K562 (cell line): ENCODE data around the gene SEC61G. TPM values are rescaled to one million over a fixed set of nuclear protein-coding genes. Genes with fewer than 3 reads are reported as not detected.

Experiments
- ATAC-seq: fragments of 200-7000 bp; cut with Tn5 transposase; 3 replicates; pipeline ENCODE4 v1.9.1; 2020; ENCODE audit warnings: moderate library complexity
- BruUV-seq: library from RNA; stranded (reverse); fragments of 400-500 nt; replicated peaks from 2 replicates; lab custom pipeline; 2021; lab: Mats Ljungman, UMichigan
- CTCF ChIA-PET: fragments of 300-600 bp; formaldehyde crosslinking; extraction: SDS; loops from one replicate; lab custom pipeline; 2021; ENCODE audit warnings: low intra/inter-chr PET ratio; lab: Yijun Ruan, JAX
- POLR2A ChIA-PET: fragments of 300-600, 350-650 bp; sonication (Branson Sonifier 250); formaldehyde crosslinking; extraction: SDS; loops from one replicate; lab custom pipeline; 2021; ENCODE audit warnings: antibody characterized with exemption, inconsistent platforms; lab: Yijun Ruan, JAX
- DNase-seq, 4 experiments: peaks; one replicate each; pipeline versions ENCODE4 v3.0.0 to v3.0.0-alpha.2; 2011 to 2018; ENCODE audit warnings: low spot score in 3 of 4, mixed read lengths in 3 of 4; ENCODE audit errors: extremely low read depth in 1 of 4
- FAIRE-seq: peaks from 2 replicates; lab custom pipeline; 2011; peaks lifted over from hg19 to GRCh38; lab: Jason Lieb, UNC
- H2AFZ ChIP-seq: 2 replicates; pipeline ENCODE4 v1.6.0; 2011; ENCODE audit warnings: low read depth, low read length, control low read depth, inconsistent platforms
- H3K27ac ChIP-seq: fragments of 200-600 bp; 3 replicates; pipeline ENCODE4 v1.8.0; 2011; ENCODE audit warnings: low read depth, mild to moderate bottlenecking, control low read depth, inconsistent platforms, low read length, moderate library complexity, mixed read lengths; ENCODE audit errors: extremely low read depth
- H3K27me3 ChIP-seq, 2 experiments: fragments of 300-600 bp in 1 of 2; 2 replicates in 1 of 2; 3 replicates in 1 of 2; pipeline versions ENCODE4 v1.6.0 to v1.8.0; 2011; ENCODE audit warnings: inconsistent platforms in 2 of 2, low read length in 2 of 2, mild to moderate bottlenecking in 1 of 2, mixed read lengths in 1 of 2, moderate library complexity in 1 of 2; ENCODE audit not compliant: control insufficient read depth in 2 of 2, insufficient read depth in 2 of 2
- H3K36me3 ChIP-seq: fragments of 300-600 bp; 3 replicates; pipeline ENCODE4 v1.8.0; 2011; ENCODE audit warnings: mild to moderate bottlenecking, low read length, inconsistent platforms; ENCODE audit not compliant: control insufficient read depth, insufficient read depth
- H3K4me1 ChIP-seq, 2 experiments: fragments of 200-600 bp in 1 of 2; replicated peaks in 1 of 2; 2 replicates in 1 of 2; 3 replicates in 1 of 2; pipeline versions ENCODE4 v1.5.1 to v1.8.0; 2011; ENCODE audit warnings: inconsistent platforms in 2 of 2, low read length in 2 of 2, mild to moderate bottlenecking in 1 of 2, mixed read lengths in 1 of 2, moderate library complexity in 1 of 2; ENCODE audit not compliant: control insufficient read depth in 2 of 2, insufficient read depth in 2 of 2
- H3K4me2 ChIP-seq: 2 replicates; pipeline ENCODE4 v1.6.1; 2011; ENCODE audit warnings: low read length, control low read depth, inconsistent platforms, mixed read lengths; ENCODE audit not compliant: insufficient read depth
- H3K4me3 ChIP-seq: fragments of 200-600 bp; sonication (generic), shearing (Covaris generic); 2 replicates; pipeline ENCODE4 v1.5.1; 2016; ENCODE audit warnings: control low read depth, inconsistent platforms
- H3K79me2 ChIP-seq: fragments of 200-600 bp; 3 replicates; pipeline ENCODE4 v1.8.0; 2011; ENCODE audit warnings: low read length, inconsistent platforms; ENCODE audit not compliant: control insufficient read depth, insufficient read depth
- H3K9ac ChIP-seq, 2 experiments: 2 replicates each; pipeline versions ENCODE4 v1.6.0 to v1.6.1; 2011; ENCODE audit warnings: low read depth in 2 of 2, low read length in 2 of 2, control low read depth in 1 of 2, inconsistent platforms in 1 of 2, mild to moderate bottlenecking in 1 of 2, mixed read lengths in 1 of 2; ENCODE audit not compliant: insufficient read depth in 1 of 2
- H3K9me1 ChIP-seq: one replicate; pipeline ENCODE4 v1.6.0; 2011; ENCODE audit warnings: inconsistent platforms, mild to moderate bottlenecking, low read length, moderate library complexity; ENCODE audit not compliant: control insufficient read depth, insufficient read depth
- H3K9me3 ChIP-seq: replicated peaks from 2 replicates; pipeline ENCODE4 v1.5.1; 2011; ENCODE audit warnings: low read depth, low read length, inconsistent platforms; ENCODE audit not compliant: control insufficient read depth, insufficient read depth
- H4K20me1 ChIP-seq: replicated peaks from 2 replicates; pipeline ENCODE4 v1.6.1; 2011; ENCODE audit warnings: low read length, inconsistent platforms, mixed read lengths; ENCODE audit not compliant: control insufficient read depth, insufficient read depth
- ARNT ChIP-seq, 2 experiments: fragments of 450-650 bp; IDR thresholded peaks; 2 replicates each; pipeline ENCODE4 v1.6.1; 2016; ENCODE audit warnings: mild to moderate bottlenecking in 1 of 2
- BACH1 ChIP-seq: fragments of 200-800 bp; sonication (Bioruptor generic); IDR thresholded peaks from 2 replicates; pipeline ENCODE4 v1.6.1; 2016; ENCODE audit warnings: missing genetic modification characterization, missing compliant biosample characterization
- KLF16 ChIP-seq: IDR thresholded peaks from 2 replicates; pipeline ENCODE4 v1.6.1; 2016; ENCODE audit warnings: antibody characterized with exemption
- PCBP1 ChIP-seq: fragments of 200-400 bp; formaldehyde crosslinking; IDR thresholded peaks from 2 replicates; pipeline ENCODE4 v1.6.1; 2018; ENCODE audit warnings: mild to moderate bottlenecking, low read depth, low read length; ENCODE audit not compliant: poor library complexity, severe bottlenecking
- SNRNP70 ChIP-seq: fragments of 200-400 bp; formaldehyde crosslinking; optimal IDR thresholded peaks from 2 replicates; pipeline ENCODE3; 2017; ENCODE audit warnings: low read depth, low read length
- ZBTB17 ChIP-seq: fragments of 450-650 bp; formaldehyde crosslinking; IDR thresholded peaks from 2 replicates; pipeline ENCODE4 v1.4.0; 2020; ENCODE audit warnings: mild to moderate bottlenecking
- ZBTB8A ChIP-seq: fragments of 450-650 bp; IDR thresholded peaks from 2 replicates; pipeline ENCODE4 v1.6.1; 2018; ENCODE audit warnings: mild to moderate bottlenecking, moderate library complexity; ENCODE audit not compliant: partially characterized antibody
- ZNF143 ChIP-seq: sonication (generic); formaldehyde crosslinking; IDR thresholded peaks from 2 replicates; pipeline ENCODE4 v1.9.0; 2022; ENCODE audit warnings: mild to moderate bottlenecking, missing genetic modification reagents
- ZNF444 ChIP-seq: fragments of 250-450 bp; sonication (Bioruptor Pico); IDR thresholded peaks from 2 replicates; pipeline ENCODE4 v1.4.0; 2020; ENCODE audit warnings: mild to moderate bottlenecking, moderate library complexity
- ZNF696 ChIP-seq: fragments of 250-450 bp; sonication (Bioruptor Pico); conservative IDR thresholded peaks from 2 replicates; pipeline ENCODE4 v1.4.0; 2020; ENCODE audit warnings: mild to moderate bottlenecking, moderate library complexity
- WGBS: fragments of 100-300 bp; shearing (Covaris generic); methylation state at CpG from one replicate; pipeline ENCODE4 v1.1.6; 2016; ENCODE audit warnings: low coverage, mixed read lengths; ENCODE audit not compliant: insufficient coverage; ENCODE audit errors: missing lambda C conversion rate; 5-methylcytosine and 5-hydroxymethylcytosine counted together
- in situ Hi-C: fragments of 300-500 bp; cut with MboI; formaldehyde crosslinking; loops from 4 replicates; pipeline ENCODE4 v1.15.0; 2018; ENCODE audit warnings: inconsistent platforms, mixed read lengths
- intact Hi-C: fragments of 100-400 bp; cut with micrococcal nuclease; formaldehyde crosslinking; loops from 2 replicates; pipeline ENCODE4 v1.14.2; 2022
- polyA plus RNA-seq, 8 experiments: library from polyadenylated mRNA; depleted of rRNA in 4 of 8; stranded (reverse) in 5 of 8; unstranded in 3 of 8; fragments of >200 nt; fragmentation: Nextera tagmentation in 2 of 8; fragmentation: Illumina TruSeq in 1 of 8; extraction: Ambion mirVana in 2 of 8; extraction: Trizol in 1 of 8; gene quantifications; 2 replicates each; pipeline versions ENCODE4 v1.2.1 to v1.2.3, GENCODE V29; 2011 to 2014; ENCODE audit warnings: inconsistent platforms in 1 of 8, missing spikeins in 1 of 8
- total RNA-seq, 7 experiments: library from RNA; depleted of rRNA in 6 of 7; stranded (reverse); fragments of >200 nt in 6 of 7; fragmentation: Illumina TruSeq in 2 of 7; extraction: Trizol in 2 of 7; gene quantifications; 2 replicates each; pipeline versions ENCODE4 v1.2.1 to v1.2.3, GENCODE V29; 2011 to 2021; ENCODE audit warnings: low replicate concordance in 1 of 7
- TF ChIP-seq, protein P1 (sequence below): fragments of 250-450 bp; sonication (Bioruptor Pico); IDR thresholded peaks from 2 replicates; pipeline ENCODE4 v1.8.0; 2022; ENCODE audit warnings: inconsistent platforms
- TF ChIP-seq, protein P2 (sequence below): fragments of 450-650 bp; IDR thresholded peaks from 2 replicates; pipeline ENCODE4 v1.6.1; 2018; ENCODE audit warnings: mild to moderate bottlenecking, low read depth; ENCODE audit not compliant: partially characterized antibody
- TF ChIP-seq, protein P3 (sequence below): fragments of 250-450 bp; sonication (Bioruptor Pico); IDR thresholded peaks from 2 replicates; pipeline ENCODE4 v1.4.0; 2020; ENCODE audit warnings: mild to moderate bottlenecking, moderate library complexity

SEC61G gene
- total and polyA plus RNA-seq, 9 of the 15 experiments (the other 6 are each of a cell fraction or from before 2014, with no cell fraction given): 138 to 565 (median 223) TPM

- no peak for TF ChIP-seq PCBP1
- no peak for TF ChIP-seq ZNF696 (CRISPR knock-in tag)
- TF ChIP-seq ZBTB17 (CRISPR knock-in tag): no peak
These were observed 37.8 kb upstream of the SEC61G start (continued) for GRCh38 chr7:54796853-54797252.

GRCh38 chr7:54796150-54796549 is 37.1 kb upstream of the SEC61G start:
- CTCF ChIA-PET: no interaction called here
- ATAC-seq (no peak), DNase-seq (no peak), FAIRE-seq (no peak)
- no peaks in the 10 kb centered on the region for H3K9me3 ChIP-seq
- BruUV-seq: no TSS peak
- POLR2A ChIA-PET: no interaction called here
- 0% methylated on average over 6 of the region's 6 CpGs for WGBS
- H3K4me1 ChIP-seq: no peaks in the 10 kb centered on the region
- in situ Hi-C loops (no loop called here), intact Hi-C loops (no loop called here)
- H3K27me3 ChIP-seq: peaks cover 10 to 20% of the 10 kb centered on the region in 2 experiments; a peak in 4 of 5 replicates
- no peak overlapping the region for H3K27ac ChIP-seq
- no peaks in the 10 kb centered on the region for H3K79me2 ChIP-seq
- TF ChIP-seq, protein P1, sequence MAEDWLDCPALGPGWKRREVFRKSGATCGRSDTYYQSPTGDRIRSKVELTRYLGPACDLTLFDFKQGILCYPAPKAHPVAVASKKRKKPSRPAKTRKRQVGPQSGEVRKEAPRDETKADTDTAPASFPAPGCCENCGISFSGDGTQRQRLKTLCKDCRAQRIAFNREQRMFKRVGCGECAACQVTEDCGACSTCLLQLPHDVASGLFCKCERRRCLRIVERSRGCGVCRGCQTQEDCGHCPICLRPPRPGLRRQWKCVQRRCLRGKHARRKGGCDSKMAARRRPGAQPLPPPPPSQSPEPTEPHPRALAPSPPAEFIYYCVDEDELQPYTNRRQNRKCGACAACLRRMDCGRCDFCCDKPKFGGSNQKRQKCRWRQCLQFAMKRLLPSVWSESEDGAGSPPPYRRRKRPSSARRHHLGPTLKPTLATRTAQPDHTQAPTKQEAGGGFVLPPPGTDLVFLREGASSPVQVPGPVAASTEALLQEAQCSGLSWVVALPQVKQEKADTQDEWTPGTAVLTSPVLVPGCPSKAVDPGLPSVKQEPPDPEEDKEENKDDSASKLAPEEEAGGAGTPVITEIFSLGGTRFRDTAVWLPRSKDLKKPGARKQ (CRISPR knock-in tag): no peak
- TF ChIP-seq ZNF143 (CRISPR knock-in tag) (no peak), ZBTB8A (no peak), ZNF444 (CRISPR knock-in tag) (no peak), BACH1 (tag) (no peak), SNRNP70 (no peak), ARNT (IDR thresholded peaks at IDR 0.05) (no peak), KLF16 (no peak)
- TF ChIP-seq, protein P2, sequence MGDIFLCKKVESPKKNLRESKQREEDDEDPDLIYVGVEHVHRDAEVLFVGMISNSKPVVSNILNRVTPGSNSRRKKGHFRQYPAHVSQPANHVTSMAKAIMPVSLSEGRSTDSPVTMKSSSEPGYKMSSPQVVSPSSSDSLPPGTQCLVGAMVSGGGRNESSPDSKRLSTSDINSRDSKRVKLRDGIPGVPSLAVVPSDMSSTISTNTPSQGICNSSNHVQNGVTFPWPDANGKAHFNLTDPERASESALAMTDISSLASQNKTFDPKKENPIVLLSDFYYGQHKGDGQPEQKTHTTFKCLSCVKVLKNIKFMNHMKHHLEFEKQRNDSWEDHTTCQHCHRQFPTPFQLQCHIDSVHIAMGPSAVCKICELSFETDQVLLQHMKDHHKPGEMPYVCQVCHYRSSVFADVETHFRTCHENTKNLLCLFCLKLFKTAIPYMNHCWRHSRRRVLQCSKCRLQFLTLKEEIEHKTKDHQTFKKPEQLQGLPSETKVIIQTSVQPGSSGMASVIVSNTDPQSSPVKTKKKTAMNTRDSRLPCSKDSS: no peak
- TF ChIP-seq, protein P3, sequence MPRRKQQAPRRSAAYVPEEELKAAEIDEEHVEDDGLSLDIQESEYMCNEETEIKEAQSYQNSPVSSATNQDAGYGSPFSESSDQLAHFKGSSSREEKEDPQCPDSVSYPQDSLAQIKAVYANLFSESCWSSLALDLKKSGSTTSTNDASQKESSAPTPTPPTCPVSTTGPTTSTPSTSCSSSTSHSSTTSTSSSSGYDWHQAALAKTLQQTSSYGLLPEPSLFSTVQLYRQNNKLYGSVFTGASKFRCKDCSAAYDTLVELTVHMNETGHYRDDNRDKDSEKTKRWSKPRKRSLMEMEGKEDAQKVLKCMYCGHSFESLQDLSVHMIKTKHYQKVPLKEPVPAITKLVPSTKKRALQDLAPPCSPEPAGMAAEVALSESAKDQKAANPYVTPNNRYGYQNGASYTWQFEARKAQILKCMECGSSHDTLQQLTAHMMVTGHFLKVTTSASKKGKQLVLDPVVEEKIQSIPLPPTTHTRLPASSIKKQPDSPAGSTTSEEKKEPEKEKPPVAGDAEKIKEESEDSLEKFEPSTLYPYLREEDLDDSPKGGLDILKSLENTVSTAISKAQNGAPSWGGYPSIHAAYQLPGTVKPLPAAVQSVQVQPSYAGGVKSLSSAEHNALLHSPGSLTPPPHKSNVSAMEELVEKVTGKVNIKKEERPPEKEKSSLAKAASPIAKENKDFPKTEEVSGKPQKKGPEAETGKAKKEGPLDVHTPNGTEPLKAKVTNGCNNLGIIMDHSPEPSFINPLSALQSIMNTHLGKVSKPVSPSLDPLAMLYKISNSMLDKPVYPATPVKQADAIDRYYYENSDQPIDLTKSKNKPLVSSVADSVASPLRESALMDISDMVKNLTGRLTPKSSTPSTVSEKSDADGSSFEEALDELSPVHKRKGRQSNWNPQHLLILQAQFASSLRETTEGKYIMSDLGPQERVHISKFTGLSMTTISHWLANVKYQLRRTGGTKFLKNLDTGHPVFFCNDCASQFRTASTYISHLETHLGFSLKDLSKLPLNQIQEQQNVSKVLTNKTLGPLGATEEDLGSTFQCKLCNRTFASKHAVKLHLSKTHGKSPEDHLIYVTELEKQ (CRISPR knock-in tag): no peak
- no peak overlapping the region for H3K9ac ChIP-seq
- H4K20me1 ChIP-seq: no peaks in the 10 kb centered on the region; the same call in 1 of the 2 replicates
- H3K4me3 ChIP-seq: no peak overlapping the region
- no peaks in the 10 kb centered on the region for H3K36me3 ChIP-seq
- no peak overlapping the region for H2AFZ ChIP-seq
- H3K4me2 ChIP-seq: no peak overlapping the region
- H3K9me1 ChIP-seq: no peaks in the 10 kb centered on the region
